Common myeloid progenitor, CD34-positive (primary cell): ENCODE measurements around the gene DLG4.

Experiments used
- CTCF ChIA-PET: fragments of 350-600 bp; sonication (Branson Sonifier 250); formaldehyde crosslinking; loops from one replicate; lab custom pipeline; 2021; ENCODE audit warnings: antibody characterized with exemption; lab: Charles Lee
- POLR2A ChIA-PET: fragments of 350-600 bp; sonication (Branson Sonifier 250); formaldehyde crosslinking; loops from one replicate; lab custom pipeline; 2021; ENCODE audit warnings: antibody characterized with exemption; lab: Charles Lee
- DNase-seq, 3 donors: peaks; one replicate each; pipeline versions ENCODE4 v3.0.0 to v3.0.0-alpha.2; 2013
- H3K27ac ChIP-seq, 2 experiments: 1 replicate in 1 of 2; 2 replicates in 1 of 2; pipeline ENCODE4 v1.7.0; 2013; ENCODE audit warnings: inconsistent platforms in 2 of 2, low read length in 2 of 2, mild to moderate bottlenecking in 2 of 2, low read depth in 1 of 2, moderate library complexity in 1 of 2; ENCODE audit not compliant: severe bottlenecking in 2 of 2, insufficient read depth in 1 of 2, poor library complexity in 1 of 2
- H3K27me3 ChIP-seq, 5 experiments: replicated peaks in 2 of 5; 1 replicate in 3 of 5; 2 replicates in 2 of 5; pipeline versions ENCODE4 v1.6.1 to v1.7.0; 2013; ENCODE audit warnings: low read length in 4 of 5, mild to moderate bottlenecking in 2 of 5, moderate library complexity in 2 of 5, inconsistent platforms in 1 of 5; ENCODE audit not compliant: insufficient read depth in 5 of 5, control insufficient read depth in 4 of 5
- H3K36me3 ChIP-seq, 4 experiments: 1 replicate in 2 of 4; 2 replicates in 2 of 4; pipeline versions ENCODE4 v1.6.1 to v1.7.0; 2013; ENCODE audit warnings: low read length in 3 of 4, control low read depth in 1 of 4, mild to moderate bottlenecking in 1 of 4; ENCODE audit not compliant: control insufficient read depth in 4 of 4, insufficient read depth in 4 of 4
- H3K4me1 ChIP-seq, 4 experiments: 1 replicate in 3 of 4; 2 replicates in 1 of 4; pipeline versions ENCODE4 v1.6.1 to v1.7.1; 2013; ENCODE audit warnings: low read length in 3 of 4, mild to moderate bottlenecking in 3 of 4, control low read depth in 1 of 4, inconsistent platforms in 1 of 4, moderate library complexity in 1 of 4; ENCODE audit not compliant: control insufficient read depth in 4 of 4, insufficient read depth in 4 of 4; ENCODE audit errors: control extremely low read depth in 1 of 4
- H3K4me3 ChIP-seq, 7 experiments: 1 replicate in 4 of 7; 2 replicates in 3 of 7; pipeline versions ENCODE4 v1.5.1 to v1.7.0; 2013; ENCODE audit warnings: mild to moderate bottlenecking in 7 of 7, low read length in 6 of 7, moderate library complexity in 6 of 7, inconsistent platforms in 2 of 7, low read depth in 2 of 7, control low read depth in 1 of 7; ENCODE audit not compliant: insufficient read depth in 4 of 7, control insufficient read depth in 1 of 7; ENCODE audit errors: extremely low read depth in 1 of 7
- H3K9me3 ChIP-seq, 5 experiments: 1 replicate in 4 of 5; 2 replicates in 1 of 5; pipeline versions ENCODE4 v1.6.1 to v1.7.1; 2013; ENCODE audit warnings: low read length in 4 of 5, mild to moderate bottlenecking in 2 of 5, inconsistent platforms in 1 of 5, low read depth in 1 of 5, moderate library complexity in 1 of 5; ENCODE audit not compliant: control insufficient read depth in 4 of 5, insufficient read depth in 2 of 5; ENCODE audit errors: control extremely low read depth in 1 of 5
- WGBS: methylation state at CpG from one replicate; pipeline ENCODE4 v1.1.5; 2013; ENCODE audit not compliant: insufficient coverage; 5-methylcytosine and 5-hydroxymethylcytosine counted together

Gene DLG4

DNA sequence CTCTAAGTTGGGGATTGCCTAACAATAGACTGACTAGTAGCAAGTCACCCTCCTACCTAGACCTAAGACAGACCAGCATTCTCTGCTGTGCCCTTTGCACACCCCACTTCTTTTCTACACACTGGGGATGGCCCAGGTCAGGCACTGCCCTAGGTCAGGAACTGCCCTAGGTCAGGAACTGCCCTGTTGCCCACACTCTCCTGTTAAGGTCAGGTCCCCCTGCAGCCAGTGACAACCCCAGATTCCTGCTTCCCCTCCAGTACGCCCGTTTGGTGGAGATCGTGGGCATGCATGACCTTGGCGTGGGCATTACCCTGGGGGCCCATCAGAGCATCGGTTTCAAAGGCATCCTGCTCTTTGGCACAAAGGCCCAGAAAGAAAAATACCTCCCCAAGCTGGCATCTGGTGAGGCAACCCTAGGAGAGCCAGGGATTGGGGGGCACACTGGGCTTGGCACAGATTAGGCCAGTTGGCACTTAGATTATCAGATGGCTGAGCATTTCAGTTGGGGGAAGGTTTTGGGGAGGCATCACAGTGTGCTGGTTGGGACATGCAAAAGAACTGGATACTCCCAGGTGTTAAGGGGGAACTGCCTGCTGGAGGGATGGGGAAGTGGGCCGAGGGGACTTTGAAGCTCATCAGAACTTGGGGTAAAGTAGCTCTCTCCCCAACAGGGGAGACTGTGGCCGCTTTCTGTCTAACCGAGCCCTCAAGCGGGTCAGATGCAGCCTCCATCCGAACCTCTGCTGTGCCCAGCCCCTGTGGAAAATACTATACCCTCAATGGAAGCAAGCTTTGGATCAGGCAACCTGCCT lies 1.8 kb upstream of the DLG4 start:
- H3K27ac ChIP-seq, result no peak overlapping the region
- POLR2A ChIA-PET, result interaction anchor here (0.6 to 2.9 kb wide), 6 partner anchors 13 to 115 kb away, joined by 3 to 21 read pairs (median 4); partner anchors contain the start of genes ACAP1, DVL2 and PHF23
- CTCF ChIA-PET, result interaction anchor here (0.7 to 5.3 kb wide), 21 partner anchors 9 to 177 kb away, joined by 3 to 75 read pairs (median 4); partner anchors contain the start of genes ACAP1, ASGR1, DVL2 and GABARAP
- H3K9me3 ChIP-seq, result no peaks in the 10 kb centered on the region
- H3K36me3 ChIP-seq, result peaks cover 4 to 54% (median 44%) of the 10 kb centered on the region in 4 experiments
- H3K27me3 ChIP-seq, result no peaks in the 10 kb centered on the region
- 93% methylated on average over 10 of the region's 10 CpGs for WGBS
- peaks cover 0 to 45% (median 41%) of the 10 kb centered on the region in 4 experiments for H3K4me1 ChIP-seq
- H3K4me3 ChIP-seq, result peak overlapping the region in 1 of 7 experiments; percentile 89
- no peak for DNase-seq

- CTCF ChIA-PET, result interaction anchor here (0.7 to 5.3 kb wide), 22 partner anchors 8 to 177 kb away, joined by 3 to 75 read pairs (median 4); partner anchors contain the start of genes ACAP1, ASGR1, DVL2 and GABARAP
- Histone ChIP-seq H3K27me3 (no peaks in the 10 kb centered on the region), H3K9me3 (no peaks in the 10 kb centered on the region), H3K4me1 (peaks cover 0 to 52% (median 49%) of the 10 kb centered on the region in 4 experiments), H3K27ac (peak overlapping the region; percentile 58 to 76), H3K4me3 (peak overlapping the region; percentile 79 to 94 (median 87)), H3K36me3 (peaks cover 4 to 47% (median 41%) of the 10 kb centered on the region in 4 experiments)
- POLR2A ChIA-PET, result interaction anchor here (0.6 to 2.9 kb wide), 7 partner anchors 14 to 791 kb away, joined by 3 to 21 read pairs (median 4); partner anchors contain the start of genes ACAP1, DVL2 and PHF23
- 23% methylated on average over 9 of the region's 11 CpGs for WGBS
- peak; percentile 70 to 81 (median 80) for DNase-seq
Measured at GRCh38 chr17:7220593-7221277, 1.1 kb upstream of the DLG4 start.

DNA sequence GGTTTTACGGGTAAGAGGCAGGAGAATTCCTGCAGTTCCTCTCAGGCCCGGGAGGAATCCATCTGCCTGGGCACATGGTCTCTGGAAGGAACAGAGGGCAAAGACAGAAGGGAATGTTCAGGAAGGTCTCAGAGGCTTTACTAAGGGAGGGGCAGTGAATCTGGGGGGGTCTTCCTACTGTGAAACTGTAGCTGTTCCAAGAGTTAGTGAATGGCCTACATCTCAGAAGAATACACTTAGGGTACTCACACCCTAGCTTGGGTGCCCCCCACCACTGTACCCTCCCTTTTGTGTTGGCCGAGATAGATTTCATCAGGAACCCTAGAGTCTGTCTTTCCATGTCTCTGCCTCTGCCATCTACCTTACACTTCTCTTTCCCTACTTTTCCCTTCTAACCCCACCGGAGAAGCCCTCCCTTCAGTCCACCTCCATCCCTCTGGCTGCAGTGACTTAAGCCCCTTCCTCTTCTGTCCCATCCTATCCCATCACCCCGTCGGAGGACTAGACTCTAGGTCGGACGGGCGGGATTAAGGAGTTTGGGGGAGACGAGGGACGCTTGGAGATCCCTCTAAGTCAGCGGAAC lies 316 bp downstream of the DLG4 start:
- ChIA-PET POLR2A (interaction anchor here (1.0 to 2.9 kb wide), 3 partner anchors 15 to 23 kb away, joined by 4 to 21 read pairs (median 11); partner anchors contain the start of genes DVL2, GABARAP and PHF23), CTCF (interaction anchor here (0.8 to 5.3 kb wide), 11 partner anchors 11 to 174 kb away, joined by 3 to 75 read pairs (median 4); partner anchors contain the start of genes ACAP1, DVL2 and GABARAP)
- H3K9me3 ChIP-seq, result no peaks in the 10 kb centered on the region
- peak overlapping the region; percentile 79 to 94 (median 87) for H3K4me3 ChIP-seq
- H3K4me1 ChIP-seq, result peaks cover 5 to 65% (median 59%) of the 10 kb centered on the region in 4 experiments
- H3K36me3 ChIP-seq, result peaks cover 4 to 34% (median 28%) of the 10 kb centered on the region in 4 experiments
- H3K27ac ChIP-seq, result peak overlapping the region in 1 of 2 experiments; percentile 76
- DNase-seq, result no peak
- WGBS, result 16% methylated on average over 12 of the region's 12 CpGs
- H3K27me3 ChIP-seq, result no peaks in the 10 kb centered on the region

GRCh38 chr17:7218758-7219157 lies 878 bp downstream of the DLG4 start:
- CTCF ChIA-PET, result interaction anchor here (1.2 to 5.3 kb wide), 4 partner anchors 15 to 174 kb away, joined by 3 to 75 read pairs (median 18); partner anchors contain the start of genes DVL2 and GABARAP
- H3K9me3 ChIP-seq, result no peaks in the 10 kb centered on the region
- POLR2A ChIA-PET, result interaction anchor here (2.9 kb wide), 1 partner anchor 19 kb away, joined by 21 read pairs; the partner anchor contains the start of gene PHF23
- peaks cover 4 to 28% (median 25%) of the 10 kb centered on the region in 4 experiments for H3K36me3 ChIP-seq
- H3K4me3 ChIP-seq, result peak overlapping the region in 2 of 7 experiments; percentile 88 to 89
- no peak for DNase-seq
- no peaks in the 10 kb centered on the region for H3K27me3 ChIP-seq
- 100% methylated on average over 2 of the region's 6 CpGs for WGBS
- peaks cover 5 to 70% (median 62%) of the 10 kb centered on the region in 4 experiments for H3K4me1 ChIP-seq
- H3K27ac ChIP-seq, result peak overlapping the region in 1 of 2 experiments; percentile 76

DNA sequence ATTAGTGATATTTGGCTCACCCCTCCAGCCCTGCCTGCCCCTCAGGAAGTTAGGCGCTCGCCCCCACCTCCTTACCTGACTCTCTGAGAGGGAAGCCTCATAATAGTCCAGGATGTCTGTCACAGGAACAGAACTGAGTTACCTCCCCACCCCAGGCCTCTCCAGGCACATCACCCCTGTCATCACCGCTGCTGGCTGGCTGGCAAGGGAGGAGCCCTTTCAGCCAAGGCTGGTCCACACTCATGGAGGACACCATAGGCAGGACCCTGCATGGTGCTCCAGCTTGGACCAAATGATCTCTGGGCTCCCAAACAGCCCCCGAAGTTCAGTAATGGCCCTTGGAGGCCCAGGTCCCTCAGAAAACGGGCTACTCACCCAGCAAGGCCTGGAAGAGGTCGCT lies 1.5 kb downstream of the DLG4 start:
- H3K9me3 ChIP-seq, result no peaks in the 10 kb centered on the region
- POLR2A ChIA-PET, result no interaction called here
- WGBS, result 40% methylated on average over 5 of the region's 6 CpGs
- CTCF ChIA-PET, result interaction anchor here (3.3 to 5.3 kb wide), 2 partner anchors 15 to 25 kb away, joined by 34 to 75 read pairs; partner anchors contain the start of genes DVL2 and GABARAP
- H3K36me3 ChIP-seq, result peaks cover 4 to 22% (median 19%) of the 10 kb centered on the region in 4 experiments
- H3K27me3 ChIP-seq, result no peaks in the 10 kb centered on the region
- DNase-seq, result no peak
- H3K4me3 ChIP-seq, result peak overlapping the region in 6 of 7 experiments; percentile 52 to 78 (median 66)
- peaks cover 8 to 75% (median 67%) of the 10 kb centered on the region in 4 experiments for H3K4me1 ChIP-seq
- peak overlapping the region; percentile 58 to 71 for H3K27ac ChIP-seq
